ENCODE results near the gene MUS81. TPM values are rescaled to one million over a fixed set of nuclear protein-coding genes. Genes with fewer than 3 reads are reported as not detected.
A peak's percentile ranks its signal among the peaks of the same experiment; 100 is the strongest.

Gene MUS81
- total and polyA plus RNA-seq, 2 of the 13 experiments (the other 11 are each of a cell fraction or from before 2014, with no cell fraction given) = 25.6 to 30.2 TPM

- TF ChIP-seq ZNF296 (CRISPR knock-in tag; conservative IDR thresholded peaks at IDR 0.05) (no peak), PLRG1 (conservative IDR thresholded peaks at IDR 0.05) (no peak), SAP130 (CRISPR knock-in tag; IDR thresholded peaks at IDR 0.05; ENCODE audit: low read depth) (peak; percentile 75; the same call in 1 of the 2 replicates), RFX3 (CRISPR knock-in tag; IDR thresholded peaks at IDR 0.05) (no peak), GTF2F1 (IDR thresholded peaks at IDR 0.05; ENCODE audit: low read length) (no peak), SOX5 (CRISPR knock-in tag; IDR thresholded peaks at IDR 0.05; ENCODE audit: borderline replicate concordance) (no peak), UBTF (CRISPR knock-in tag; IDR thresholded peaks at IDR 0.05) (no peak; the same call in 1 of the 2 replicates), NFAT5 (CRISPR knock-in tag; IDR thresholded peaks at IDR 0.05) (0 out of 2 replicates have a peak, but pooled peaks have one; percentile 11), SMARCE1 (IDR thresholded peaks at IDR 0.05; ENCODE audit: borderline replicate concordance) (no peak), ZFP36 (IDR thresholded peaks at IDR 0.05; ENCODE audit: borderline replicate concordance, low read depth, low read length, partially characterized antibody) (peak; percentile 27), YY1 (IDR thresholded peaks at IDR 0.05; ENCODE audit: insufficient read depth, insufficient replicate concordance, low read depth, low read length) (peak; percentile 72), ZNF691 (CRISPR knock-in tag; IDR thresholded peaks at IDR 0.05; ENCODE audit: borderline replicate concordance, low read depth) (no peak), ZNF180 (CRISPR knock-in tag; IDR thresholded peaks at IDR 0.05; ENCODE audit: borderline replicate concordance, low read depth) (no peak), STAT5B (CRISPR knock-in tag; IDR thresholded peaks at IDR 0.05) (no peak), SRSF4 (IDR thresholded peaks at IDR 0.05; ENCODE audit: low read depth, low read length, poor library complexity, severe bottlenecking) (no peak), FOXM1 (CRISPR knock-in tag; IDR thresholded peaks at IDR 0.05) (no peak), KLF9 (CRISPR knock-in tag; IDR thresholded peaks at IDR 0.05; ENCODE audit: low read depth) (no peak), FIP1L1 (IDR thresholded peaks at IDR 0.05; ENCODE audit: borderline replicate concordance, insufficient read depth, low read depth, low read length) (no peak), PHF20 (CRISPR knock-in tag; IDR thresholded peaks at IDR 0.05) (peak; percentile 55; the same call in 1 of the 2 replicates)
- TF ChIP-seq, protein P1, sequence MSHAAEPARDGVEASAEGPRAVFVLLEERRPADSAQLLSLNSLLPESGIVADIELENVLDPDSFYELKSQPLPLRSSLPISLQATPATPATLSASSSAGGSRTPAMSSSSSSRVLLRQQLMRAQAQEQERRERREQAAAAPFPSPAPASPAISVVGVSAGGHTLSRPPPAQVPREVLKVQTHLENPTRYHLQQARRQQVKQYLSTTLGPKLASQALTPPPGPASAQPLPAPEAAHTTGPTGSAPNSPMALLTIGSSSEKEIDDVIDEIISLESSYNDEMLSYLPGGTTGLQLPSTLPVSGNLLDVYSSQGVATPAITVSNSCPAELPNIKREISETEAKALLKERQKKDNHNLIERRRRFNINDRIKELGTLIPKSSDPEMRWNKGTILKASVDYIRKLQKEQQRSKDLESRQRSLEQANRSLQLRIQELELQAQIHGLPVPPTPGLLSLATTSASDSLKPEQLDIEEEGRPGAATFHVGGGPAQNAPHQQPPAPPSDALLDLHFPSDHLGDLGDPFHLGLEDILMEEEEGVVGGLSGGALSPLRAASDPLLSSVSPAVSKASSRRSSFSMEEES (CRISPR knock-in tag; IDR thresholded peaks at IDR 0.05) = 0 out of 2 replicates have a peak, but pooled peaks have one; percentile 65
Observed at GRCh38 chr11:65817835-65818680, 42.2 kb upstream of the MUS81 start (continued).

All from HepG2 (cell line).